ENCODE data around the gene YPEL4. TPM values are rescaled to one million over a fixed set of nuclear protein-coding genes. Genes with fewer than 3 reads are reported as not detected.

YPEL4 gene
- polyA plus RNA-seq, 1 of the 3 experiments (the other 2 are of a cell fraction) = 2.3 TPM

GRCh38 chr11:57647372-57647771 is 2.3 kb downstream of the YPEL4 start:
- no peak overlapping the region for H3K9ac ChIP-seq
- H3F3A ChIP-seq (replicated peaks; ENCODE audit: insufficient read depth) = peaks cover 20% of the 10 kb centered on the region
- H3K27me3 ChIP-seq (ENCODE audit: insufficient read depth) = no peaks in the 10 kb centered on the region
- H3K9me3 ChIP-seq = no peaks in the 10 kb centered on the region
- CTCF ChIA-PET = interaction anchor here (0.6 to 17.7 kb wide), 6 partner anchors 76 to 302 kb away, joined by 3 to 326 read pairs (median 6); partner anchors contain the start of gene UBE2L6
- TF ChIP-seq GABPA (IDR thresholded peaks at IDR 0.05; ENCODE audit: low read depth) (no peak), EZH2phosphoT487 (IDR thresholded peaks at IDR 0.05; ENCODE audit: borderline replicate concordance, low read depth) (no peak), REST (IDR thresholded peaks at IDR 0.05; ENCODE audit: low read depth, low read length) (no peak)
- H2AFZ ChIP-seq (ENCODE audit: low read depth) = no peak overlapping the region
- POLR2A ChIA-PET = interaction anchor here (0.6 to 1.8 kb wide), 2 partner anchors 154 to 1714 kb away, joined by 3 to 4 read pairs; no protein-coding TSS in a partner anchor
- H3K27ac ChIP-seq (ENCODE audit: low read depth in 2 of 2, low read length in 1 of 2) = no peak overlapping the region
- peaks cover 16 to 35% of the 10 kb centered on the region in 2 experiments; a peak in 3 of 4 replicates for H3K4me1 ChIP-seq (ENCODE audit: control insufficient read depth in 1 of 2, insufficient read depth in 2 of 2, low read depth in 1 of 2, low read length in 1 of 2)
- no peak overlapping the region for H3K4me2 ChIP-seq
- peaks cover 30% of the 10 kb centered on the region for H4K20me1 ChIP-seq (ENCODE audit: insufficient read depth)
- peaks cover 11% of the 10 kb centered on the region; the same call in 1 of the 2 replicates for H3K79me2 ChIP-seq (ENCODE audit: insufficient read depth)
- peak; percentile 46 for DNase-seq
- peaks cover 0 to 4% of the 10 kb centered on the region in 2 experiments for H3K36me3 ChIP-seq (replicated peaks in 1 of 2; ENCODE audit: control insufficient read depth in 1 of 2, insufficient read depth in 2 of 2, low read length in 1 of 2)
- H3K4me3 ChIP-seq (ENCODE audit: low read depth in 2 of 2, low read length in 1 of 2) = no peak overlapping the region; a peak in 1 of 4 replicates
- 67% methylated on average over 3 of the region's 10 CpGs for WGBS (ENCODE audit: low lambda C conversion rate)
- no peaks in the 10 kb centered on the region for H3K9me2 ChIP-seq

GRCh38 chr11:57646799-57647303 is 2.9 kb downstream of the YPEL4 start:
- 39% methylated on average over 17 of the region's 23 CpGs for WGBS (ENCODE audit: low lambda C conversion rate)
- Histone ChIP-seq H3K4me2 (no peak overlapping the region), H3K4me1 (ENCODE audit: control insufficient read depth in 1 of 2, insufficient read depth in 2 of 2, low read depth in 1 of 2, low read length in 1 of 2) (peaks cover 16 to 35% of the 10 kb centered on the region in 2 experiments; a peak in 3 of 4 replicates), H3K27me3 (ENCODE audit: insufficient read depth) (no peaks in the 10 kb centered on the region), H2AFZ (ENCODE audit: low read depth) (no peak overlapping the region), H3K9ac (no peak overlapping the region), H3K36me3 (replicated peaks in 1 of 2; ENCODE audit: control insufficient read depth in 1 of 2, insufficient read depth in 2 of 2, low read length in 1 of 2) (peaks cover 0 to 4% of the 10 kb centered on the region in 2 experiments), H3K9me3 (no peaks in the 10 kb centered on the region), H3K4me3 (ENCODE audit: low read depth in 2 of 2, low read length in 1 of 2) (no peak overlapping the region; a peak in 1 of 4 replicates), H3K79me2 (ENCODE audit: insufficient read depth) (peaks cover 16% of the 10 kb centered on the region; the same call in 1 of the 2 replicates), H4K20me1 (ENCODE audit: insufficient read depth) (peaks cover 33% of the 10 kb centered on the region), H3K9me2 (no peaks in the 10 kb centered on the region), H3F3A (replicated peaks; ENCODE audit: insufficient read depth) (peaks cover 21% of the 10 kb centered on the region), H3K27ac (ENCODE audit: low read depth in 2 of 2, low read length in 1 of 2) (no peak overlapping the region)
- DNase-seq = no peak
- POLR2A ChIA-PET = interaction anchor here (0.8 to 1.8 kb wide), 2 partner anchors 9 to 154 kb away, joined by 3 to 4 read pairs; no protein-coding TSS in a partner anchor
- TF ChIP-seq EP300 (IDR thresholded peaks at IDR 0.05; ENCODE audit: borderline replicate concordance in 1 of 2, low read depth in 1 of 2, low read length in 1 of 2) = no peak
- peak; percentile 5; the same call in 1 of the 2 replicates for TF ChIP-seq JUND (IDR thresholded peaks at IDR 0.05)
- TF ChIP-seq PBX3 (IDR thresholded peaks at IDR 0.05) = 0 out of 2 replicates have a peak, but pooled peaks have one; percentile 2
- CTCF ChIA-PET = interaction anchor here (0.9 to 17.7 kb wide), 4 partner anchors 33 to 301 kb away, joined by 3 to 326 read pairs (median 19); partner anchors contain the start of gene UBE2L6
